NCI-H82 treated with DMSO at 0.1 percent for 48 hours (cell line): Measurements from ENCODE around the gene FEM1A.
"Not testable (repeated sequence)": the region's sequence is repeated elsewhere in the genome, so short reads cannot be mapped to it uniquely, and the experiment has no call there.

Experiments used
- DNase-seq: peaks from one replicate; lab custom pipeline; 2025; ENCODE audit not compliant: unreplicated experiment; lab: John Stamatoyannopoulos, UW

FEM1A gene

GRCh38 chr19:4774136-4774535 is 17.4 kb upstream of the FEM1A start:
- no peak for DNase-seq

GRCh38 chr19:4775627-4776152 is 15.8 kb upstream of the FEM1A start:
- no peak for DNase-seq

- no peak for DNase-seq
Observed at GRCh38 chr19:4776436-4777211, 14.9 kb upstream of the FEM1A start.

- DNase-seq: not testable (repeated sequence)
Observed at GRCh38 chr19:4778124-4778523, 13.4 kb upstream of the FEM1A start.

- no peak for DNase-seq
Observed at GRCh38 chr19:4780860-4781259, 10.7 kb upstream of the FEM1A start.

GRCh38 chr19:4781801-4782200 is 9.7 kb upstream of the FEM1A start:
- DNase-seq: no peak

GRCh38 chr19:4786412-4787016 is 5.0 kb upstream of the FEM1A start:
- DNase-seq: not testable (repeated sequence)

GRCh38 chr19:4792019-4792865 is 708 bp downstream of the FEM1A start:
- DNase-seq: not testable (repeated sequence)

- DNase-seq: not testable (repeated sequence)
Observed at GRCh38 chr19:4792866-4793195, 1.3 kb downstream of the FEM1A start.

GRCh38 chr19:4793278-4793677 is 1.7 kb downstream of the FEM1A start:
- DNase-seq: not testable (repeated sequence)

GRCh38 chr19:4794971-4795370 is 3.4 kb downstream of the FEM1A start:
- DNase-seq: no peak

GRCh38 chr19:4795400-4795799 is 3.9 kb downstream of the FEM1A start:
- no peak for DNase-seq

GRCh38 chr19:4800591-4801081 is 9.1 kb downstream of the FEM1A start:
- no peak for DNase-seq

GRCh38 chr19:4801085-4801619 is 9.6 kb downstream of the FEM1A start:
- DNase-seq: no peak

- DNase-seq: no peak
Observed at GRCh38 chr19:4802711-4803110, 11.2 kb downstream of the FEM1A start.

GRCh38 chr19:4803736-4804695 is 12.5 kb downstream of the FEM1A start:
- peak; percentile 22 for DNase-seq

GRCh38 chr19:4805140-4805539 is 13.6 kb downstream of the FEM1A start:
- DNase-seq: not testable (repeated sequence)

- no peak for DNase-seq
Observed at GRCh38 chr19:4806384-4806783, 14.8 kb downstream of the FEM1A start.

GRCh38 chr19:4807188-4807587 is 15.7 kb downstream of the FEM1A start:
- DNase-seq: no peak
